ENCODE data around the gene VARS2.
A peak's percentile ranks its signal among the peaks of the same experiment; 100 is the strongest.

VARS2 gene

DNA sequence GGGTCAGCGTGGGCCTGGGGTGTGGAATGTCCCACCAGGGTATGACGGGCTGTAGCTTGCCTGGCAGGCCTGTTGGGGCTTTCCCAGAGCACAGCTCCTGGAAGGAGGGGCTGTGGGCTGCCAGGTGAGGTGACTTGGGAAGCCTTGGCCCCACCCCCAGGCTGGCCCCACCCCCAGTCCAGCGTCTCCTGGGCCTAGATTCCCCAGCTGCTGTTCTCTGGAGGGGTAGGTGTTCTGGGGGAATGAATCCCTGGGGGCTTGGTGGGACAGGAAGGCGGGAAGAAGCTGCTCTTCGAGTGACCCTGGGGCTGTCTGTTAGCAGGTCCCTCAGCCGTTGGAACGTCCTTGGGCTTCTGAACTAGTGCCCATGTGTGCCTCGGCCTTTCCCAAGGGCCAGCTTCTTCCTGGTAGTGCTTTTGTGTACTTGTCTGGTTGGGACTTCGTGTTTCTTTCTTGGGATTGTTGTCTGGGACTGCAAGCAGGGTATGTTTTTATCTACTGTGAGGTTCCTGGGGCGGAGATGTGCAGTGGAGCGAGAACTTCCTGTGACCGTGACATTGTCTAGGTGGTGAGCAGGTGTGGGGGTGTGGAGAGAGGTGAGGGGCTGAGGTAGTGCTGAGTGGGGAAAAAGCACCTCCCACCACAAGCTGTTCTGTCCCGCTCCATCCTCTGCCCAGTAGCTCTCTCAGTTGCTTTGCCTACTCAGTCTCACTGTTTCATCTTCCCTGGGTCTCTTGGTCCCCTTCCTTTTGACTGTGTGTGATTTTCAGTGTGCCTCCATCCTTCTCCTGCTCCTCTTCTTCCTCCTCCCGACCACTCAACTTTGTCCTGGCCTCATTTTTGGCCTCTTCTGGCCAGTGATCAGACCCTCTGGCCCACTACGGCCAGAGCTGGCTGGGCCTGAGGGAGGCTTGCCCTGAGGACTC lies 31.0 kb upstream of the VARS2 start:
- 0 out of 2 replicates have a peak, but pooled peaks cover 4% of the 10 kb centered on the region for H4K20me1 ChIP-seq (ENCODE audit: insufficient read depth, low read length)
- peak overlapping the region; percentile 70 for H3K9ac ChIP-seq (ENCODE audit: low read depth, low read length)
- peak overlapping the region; percentile 72 for H3K27ac ChIP-seq (ENCODE audit: low read length)
- no peaks in the 10 kb centered on the region for H3K36me3 ChIP-seq (ENCODE audit: insufficient read depth, low read length)
- ATAC-seq (ENCODE audit: insufficient read depth, low read depth) (no peak), DNase-seq (no peak)
- peak overlapping the region; percentile 99 for H3K4me2 ChIP-seq (ENCODE audit: insufficient read depth, low read length)
- H3K27me3 ChIP-seq (ENCODE audit: insufficient read depth, low read length, poor library complexity), result no peaks in the 10 kb centered on the region
- peaks cover 37% of the 10 kb centered on the region for H3K4me1 ChIP-seq (ENCODE audit: insufficient read depth, low read length)
- H3K79me2 ChIP-seq (ENCODE audit: insufficient read depth, low read length), result peaks cover 31% of the 10 kb centered on the region
- H3K4me3 ChIP-seq (ENCODE audit: low read depth in 1 of 2, low read length in 2 of 2), result peak overlapping the region in 1 of 2 experiments; percentile 88; a peak in 2 of 4 replicates
- no peak for TF ChIP-seq EZH2 (IDR thresholded peaks at IDR 0.05; ENCODE audit: borderline replicate concordance, low read depth, low read length, severe bottlenecking)
- TF ChIP-seq, protein P1, sequence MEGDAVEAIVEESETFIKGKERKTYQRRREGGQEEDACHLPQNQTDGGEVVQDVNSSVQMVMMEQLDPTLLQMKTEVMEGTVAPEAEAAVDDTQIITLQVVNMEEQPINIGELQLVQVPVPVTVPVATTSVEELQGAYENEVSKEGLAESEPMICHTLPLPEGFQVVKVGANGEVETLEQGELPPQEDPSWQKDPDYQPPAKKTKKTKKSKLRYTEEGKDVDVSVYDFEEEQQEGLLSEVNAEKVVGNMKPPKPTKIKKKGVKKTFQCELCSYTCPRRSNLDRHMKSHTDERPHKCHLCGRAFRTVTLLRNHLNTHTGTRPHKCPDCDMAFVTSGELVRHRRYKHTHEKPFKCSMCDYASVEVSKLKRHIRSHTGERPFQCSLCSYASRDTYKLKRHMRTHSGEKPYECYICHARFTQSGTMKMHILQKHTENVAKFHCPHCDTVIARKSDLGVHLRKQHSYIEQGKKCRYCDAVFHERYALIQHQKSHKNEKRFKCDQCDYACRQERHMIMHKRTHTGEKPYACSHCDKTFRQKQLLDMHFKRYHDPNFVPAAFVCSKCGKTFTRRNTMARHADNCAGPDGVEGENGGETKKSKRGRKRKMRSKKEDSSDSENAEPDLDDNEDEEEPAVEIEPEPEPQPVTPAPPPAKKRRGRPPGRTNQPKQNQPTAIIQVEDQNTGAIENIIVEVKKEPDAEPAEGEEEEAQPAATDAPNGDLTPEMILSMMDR (IDR thresholded peaks at IDR 0.05; ENCODE audit: borderline replicate concordance, extremely low read depth, low read length, poor library complexity, severe bottlenecking), result no peak
- H3K9me3 ChIP-seq (ENCODE audit: insufficient read depth, low read length, severe bottlenecking), result no peaks in the 10 kb centered on the region
- H2AFZ ChIP-seq (ENCODE audit: low read depth, low read length), result 0 out of 2 replicates have a peak overlapping the region, but pooled peaks have one; percentile 66

DNA sequence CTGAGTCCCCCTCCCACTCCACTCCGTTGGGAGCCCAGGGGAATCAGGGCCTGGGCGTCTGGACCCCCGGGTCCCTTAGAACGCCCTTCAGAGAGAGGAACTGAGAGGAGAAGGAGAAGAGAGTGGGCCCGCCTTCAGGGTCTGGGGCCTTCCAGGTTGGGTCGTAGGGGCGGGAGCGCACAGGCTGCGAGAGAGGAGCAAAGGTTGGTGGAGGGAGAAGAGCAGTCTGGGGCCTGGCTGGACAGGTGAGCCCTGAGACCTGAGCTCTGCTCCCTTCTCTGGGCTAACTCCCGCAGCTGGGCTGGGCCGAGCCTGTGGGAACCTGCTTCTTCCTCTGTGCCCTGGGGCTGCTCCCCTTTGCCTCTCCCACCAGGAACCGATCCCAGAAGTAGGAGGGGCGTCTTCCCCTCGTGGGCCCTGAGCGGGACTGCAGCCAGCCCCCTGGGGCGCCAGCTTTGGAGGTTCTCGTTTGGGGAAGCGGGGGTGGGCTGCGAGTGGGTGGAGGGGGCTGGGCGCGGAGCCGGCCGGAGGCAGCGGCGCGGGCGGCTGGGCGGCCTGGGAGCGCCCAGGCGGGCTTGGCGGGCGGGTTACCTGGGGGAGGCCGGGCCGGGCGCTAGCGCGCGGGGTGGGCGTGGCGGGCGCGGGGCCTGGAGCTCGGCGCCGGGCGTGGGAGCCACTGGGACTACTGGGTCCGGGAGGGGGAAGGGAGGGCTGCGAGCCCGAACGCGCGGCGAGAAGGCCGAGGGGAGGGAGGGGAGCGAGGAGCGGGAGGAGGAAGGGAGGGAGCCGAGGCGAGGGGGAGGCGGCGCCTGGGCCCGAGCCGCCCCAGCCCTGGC lies 30.1 kb upstream of the VARS2 start, which contains the start of gene DDR1:
Gene DDR1 (plus strand): TSS at position 835 of the 836 bp plus-strand sequence. CDS start 4,211 bp downstream, outside the sequence.
- TF ChIP-seq EZH2 (IDR thresholded peaks at IDR 0.05; ENCODE audit: borderline replicate concordance, low read depth, low read length, severe bottlenecking), result no peak
- TF ChIP-seq, protein P1 (IDR thresholded peaks at IDR 0.05; ENCODE audit: borderline replicate concordance, extremely low read depth, low read length, poor library complexity, severe bottlenecking), result no peak
- peak within 1 kb of the TSS; percentile 99 for H3K4me2 ChIP-seq (ENCODE audit: insufficient read depth, low read length)
- peak within 1 kb of the TSS; percentile 70 for H3K9ac ChIP-seq (ENCODE audit: low read depth, low read length)
- no peaks in the 10 kb centered on the region for H3K36me3 ChIP-seq (ENCODE audit: insufficient read depth, low read length)
- H3K27me3 ChIP-seq (ENCODE audit: insufficient read depth, low read length, poor library complexity), result no peaks in the 10 kb centered on the region
- peak; percentile 80 for DNase-seq
- H4K20me1 ChIP-seq (ENCODE audit: insufficient read depth, low read length), result 0 out of 2 replicates have a peak, but pooled peaks cover 4% of the 10 kb centered on the region
- H3K4me3 ChIP-seq (ENCODE audit: low read depth in 1 of 2, low read length in 2 of 2), result peak within 1 kb of the TSS; percentile 50 to 88
- ATAC-seq (ENCODE audit: insufficient read depth, low read depth), result peak; percentile 87
- H3K4me1 ChIP-seq (ENCODE audit: insufficient read depth, low read length), result peaks cover 36% of the 10 kb centered on the region
- H3K27ac ChIP-seq (ENCODE audit: low read length), result peak within 1 kb of the TSS; percentile 72
- peak within 1 kb of the TSS; percentile 66 for H2AFZ ChIP-seq (ENCODE audit: low read depth, low read length)
- H3K9me3 ChIP-seq (ENCODE audit: insufficient read depth, low read length, severe bottlenecking), result no peaks in the 10 kb centered on the region
- peaks cover 35% of the 10 kb centered on the region for H3K79me2 ChIP-seq (ENCODE audit: insufficient read depth, low read length)

DNA sequence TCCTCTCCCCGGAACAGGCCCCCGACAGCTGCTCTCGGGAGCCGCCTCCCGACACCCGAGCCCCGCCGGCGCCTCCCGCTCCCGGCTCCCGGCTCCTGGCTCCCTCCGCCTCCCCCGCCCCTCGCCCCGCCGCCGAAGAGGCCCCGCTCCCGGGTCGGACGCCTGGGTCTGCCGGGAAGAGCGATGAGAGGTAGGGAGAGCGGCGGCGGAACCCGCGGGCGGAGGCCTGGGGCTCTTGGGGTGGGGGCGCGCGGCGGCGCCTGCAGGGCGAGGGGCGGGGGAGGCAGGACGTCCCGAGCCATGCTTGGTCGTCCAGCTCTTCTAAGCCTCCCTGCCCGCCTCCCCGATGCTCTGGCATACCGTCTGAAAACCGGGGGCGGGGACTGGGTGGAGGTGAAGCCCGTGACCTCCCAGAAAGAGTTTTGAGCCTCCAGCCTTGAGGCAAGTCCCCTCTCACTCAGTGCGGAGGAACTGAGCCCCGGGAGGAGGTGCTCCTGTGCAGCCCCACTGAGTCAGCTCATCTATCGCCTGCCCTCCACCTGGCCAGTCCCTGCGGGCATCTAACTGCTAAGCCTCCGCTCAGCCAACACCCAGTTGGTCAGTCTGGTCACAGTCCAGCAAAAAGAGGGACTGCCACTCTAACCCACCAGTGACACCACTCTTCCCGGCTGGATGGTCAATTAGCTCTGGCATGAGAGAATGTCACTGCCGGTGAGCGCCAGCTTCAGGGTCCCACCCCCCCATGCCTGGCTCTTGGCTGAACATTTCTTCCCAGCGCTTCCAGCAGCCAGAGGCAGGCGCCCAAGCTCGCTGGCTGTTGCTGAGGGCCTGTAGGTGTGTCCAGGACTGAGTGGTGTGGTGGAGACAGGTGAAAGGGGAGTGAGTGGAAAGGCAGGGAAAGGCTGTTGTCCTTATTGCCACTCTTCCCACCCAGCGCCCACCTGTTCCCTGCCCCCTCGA lies 29.2 kb upstream of the VARS2 start:
- no peaks in the 10 kb centered on the region for H3K27me3 ChIP-seq (ENCODE audit: insufficient read depth, low read length, poor library complexity)
- H3K9me3 ChIP-seq (ENCODE audit: insufficient read depth, low read length, severe bottlenecking), result no peaks in the 10 kb centered on the region
- peak overlapping the region; percentile 99 for H3K4me2 ChIP-seq (ENCODE audit: insufficient read depth, low read length)
- ATAC-seq (ENCODE audit: insufficient read depth, low read depth) (peak; percentile 60), DNase-seq (peak; percentile 59)
- peaks cover 7% of the 10 kb centered on the region for H3K36me3 ChIP-seq (ENCODE audit: insufficient read depth, low read length)
- peaks cover 38% of the 10 kb centered on the region for H3K4me1 ChIP-seq (ENCODE audit: insufficient read depth, low read length)
- H3K79me2 ChIP-seq (ENCODE audit: insufficient read depth, low read length), result peaks cover 35% of the 10 kb centered on the region
- peak overlapping the region; percentile 72 for H3K27ac ChIP-seq (ENCODE audit: low read length)
- H4K20me1 ChIP-seq (ENCODE audit: insufficient read depth, low read length), result 0 out of 2 replicates have a peak, but pooled peaks cover 4% of the 10 kb centered on the region
- peak overlapping the region; percentile 66 for H2AFZ ChIP-seq (ENCODE audit: low read depth, low read length)
- TF ChIP-seq, protein P1 (IDR thresholded peaks at IDR 0.05; ENCODE audit: borderline replicate concordance, extremely low read depth, low read length, poor library complexity, severe bottlenecking), result peak; percentile 7
- no peak for TF ChIP-seq EZH2 (IDR thresholded peaks at IDR 0.05; ENCODE audit: borderline replicate concordance, low read depth, low read length, severe bottlenecking)
- H3K9ac ChIP-seq (ENCODE audit: low read depth, low read length), result peak overlapping the region; percentile 70
- H3K4me3 ChIP-seq (ENCODE audit: low read depth in 1 of 2, low read length in 2 of 2), result peak overlapping the region; percentile 50 to 88
